Amniotic epithelial cell (primary cell): Measurements from ENCODE around the gene ATP6V1E1.
"Not testable (repeated sequence)": the region's sequence is repeated elsewhere in the genome, so short reads cannot be mapped to it uniquely, and the experiment has no call there.

Experiments
- DNase-seq: peaks from one replicate; pipeline ENCODE4 v3.0.0-alpha.2; 2010; ENCODE audit warnings: low read depth

Gene ATP6V1E1

GRCh38 chr22:17628406-17629172 lies at the start of gene ATP6V1E1:
Gene ATP6V1E1 (minus strand): TSS chr22:17628749. CDS start chr22:17628635, 114 bp downstream.
- DNase-seq, result peak; percentile 96

- peak; percentile 11 for DNase-seq
Observed at GRCh38 chr22:17675584-17675983, 47.0 kb upstream of the ATP6V1E1 start.

- no peak for DNase-seq
Observed at GRCh38 chr22:17674152-17674551, 45.6 kb upstream of the ATP6V1E1 start.

- DNase-seq, result peak; percentile 15
Observed at GRCh38 chr22:17672417-17672991, 44.0 kb upstream of the ATP6V1E1 start.

GRCh38 chr22:17671521-17672092 lies 43.1 kb upstream of the ATP6V1E1 start:
- peak; percentile 7 for DNase-seq

- peak; percentile 19 for DNase-seq
Observed at GRCh38 chr22:17665854-17666253, 37.3 kb upstream of the ATP6V1E1 start.

- no peak for DNase-seq
Observed at GRCh38 chr22:17665248-17665647, 36.7 kb upstream of the ATP6V1E1 start.

GRCh38 chr22:17664414-17665055 lies 36.0 kb upstream of the ATP6V1E1 start:
- no peak for DNase-seq

- DNase-seq, result no peak
Observed at GRCh38 chr22:17656870-17657395, 28.4 kb upstream of the ATP6V1E1 start.

GRCh38 chr22:17655289-17655688 lies 26.7 kb upstream of the ATP6V1E1 start:
- peak; percentile 58 for DNase-seq

GRCh38 chr22:17648569-17648968 lies 20.0 kb upstream of the ATP6V1E1 start:
- DNase-seq, result no peak

- peak; percentile 23 for DNase-seq
Observed at GRCh38 chr22:17647991-17648390, 19.4 kb upstream of the ATP6V1E1 start.

GRCh38 chr22:17647452-17647851 lies 18.9 kb upstream of the ATP6V1E1 start:
- DNase-seq, result no peak

- not testable (repeated sequence) for DNase-seq
Observed at GRCh38 chr22:17642357-17642756, 13.8 kb upstream of the ATP6V1E1 start.

GRCh38 chr22:17641269-17641668 lies 12.7 kb upstream of the ATP6V1E1 start:
- DNase-seq, result no peak

GRCh38 chr22:17639247-17639741 lies 10.7 kb upstream of the ATP6V1E1 start:
- peak; percentile 67 for DNase-seq

- DNase-seq, result peak; percentile 88
Observed at GRCh38 chr22:17638432-17639246, 10.1 kb upstream of the ATP6V1E1 start, which contains the start of gene BCL2L13. Gene BCL2L13 (plus strand): TSS chr22:17638757. CDS start chr22:17655712, 16,955 bp downstream.

- no peak for DNase-seq
Observed at GRCh38 chr22:17638182-17638431, 9.6 kb upstream of the ATP6V1E1 start.

- DNase-seq, result no peak
Observed at GRCh38 chr22:17637490-17638181, 9.1 kb upstream of the ATP6V1E1 start.

GRCh38 chr22:17636850-17637249 lies 8.3 kb upstream of the ATP6V1E1 start:
- DNase-seq, result not testable (repeated sequence)

- peak; percentile 84 for DNase-seq
Observed at GRCh38 chr22:17634696-17635095, 6.1 kb upstream of the ATP6V1E1 start.
